ENCODE data around the gene SHANK1.

DNA sequence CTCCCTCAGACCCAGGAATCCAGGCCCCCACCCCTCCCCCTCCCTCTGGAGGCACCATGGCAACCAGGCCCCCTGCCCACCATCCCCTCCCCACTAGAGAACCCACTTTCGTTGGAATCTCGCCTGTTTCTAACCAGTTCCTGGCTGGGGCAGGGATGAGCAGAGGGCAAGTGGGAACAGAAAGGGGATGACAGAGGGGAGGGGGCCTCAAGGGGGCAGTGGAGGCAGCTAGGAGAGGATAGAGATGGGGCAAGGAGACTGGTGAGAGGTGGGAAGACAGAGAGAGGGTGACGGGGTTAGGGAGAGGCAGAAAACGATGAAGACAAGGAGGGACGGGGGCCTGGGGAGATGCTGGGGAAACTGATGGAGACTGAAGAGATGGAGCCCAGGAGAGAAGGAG, 70.9 kb downstream of the SHANK1 start:
- TF ChIP-seq, protein P1, sequence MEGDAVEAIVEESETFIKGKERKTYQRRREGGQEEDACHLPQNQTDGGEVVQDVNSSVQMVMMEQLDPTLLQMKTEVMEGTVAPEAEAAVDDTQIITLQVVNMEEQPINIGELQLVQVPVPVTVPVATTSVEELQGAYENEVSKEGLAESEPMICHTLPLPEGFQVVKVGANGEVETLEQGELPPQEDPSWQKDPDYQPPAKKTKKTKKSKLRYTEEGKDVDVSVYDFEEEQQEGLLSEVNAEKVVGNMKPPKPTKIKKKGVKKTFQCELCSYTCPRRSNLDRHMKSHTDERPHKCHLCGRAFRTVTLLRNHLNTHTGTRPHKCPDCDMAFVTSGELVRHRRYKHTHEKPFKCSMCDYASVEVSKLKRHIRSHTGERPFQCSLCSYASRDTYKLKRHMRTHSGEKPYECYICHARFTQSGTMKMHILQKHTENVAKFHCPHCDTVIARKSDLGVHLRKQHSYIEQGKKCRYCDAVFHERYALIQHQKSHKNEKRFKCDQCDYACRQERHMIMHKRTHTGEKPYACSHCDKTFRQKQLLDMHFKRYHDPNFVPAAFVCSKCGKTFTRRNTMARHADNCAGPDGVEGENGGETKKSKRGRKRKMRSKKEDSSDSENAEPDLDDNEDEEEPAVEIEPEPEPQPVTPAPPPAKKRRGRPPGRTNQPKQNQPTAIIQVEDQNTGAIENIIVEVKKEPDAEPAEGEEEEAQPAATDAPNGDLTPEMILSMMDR (IDR thresholded peaks at IDR 0.05), result no peak
- TF ChIP-seq POLR2A (IDR thresholded peaks at IDR 0.05) (no peak), EP300 (IDR thresholded peaks at IDR 0.05) (no peak)
